Measurements from ENCODE around the gene TULP4. TPM values are rescaled to one million over a fixed set of nuclear protein-coding genes. Genes with fewer than 3 reads are reported as not detected.

TULP4 gene
- total and polyA plus RNA-seq, 2 of the 8 experiments (the other 6 are each of a cell fraction or from before 2014, with no cell fraction given) = 7.7 to 51.6 TPM

- H2BK20ac ChIP-seq (ENCODE audit: low read length) = no peak overlapping the region
- no peak overlapping the region for H3K4me2 ChIP-seq (ENCODE audit: insufficient read depth in 1 of 2, low read depth in 2 of 2, low read length in 2 of 2)
- no peaks in the 10 kb centered on the region; a peak in 1 of 8 replicates for H3K36me3 ChIP-seq (ENCODE audit: control insufficient read depth in 2 of 4, insufficient read depth in 4 of 4, low read length in 3 of 4)
- H3K27me3 ChIP-seq (replicated peaks in 1 of 4; ENCODE audit: control insufficient read depth in 3 of 4, extremely low read depth in 1 of 4, insufficient read depth in 3 of 4, low read length in 3 of 4) = no peaks in the 10 kb centered on the region
- no peak overlapping the region for H2BK120ac ChIP-seq (replicated peaks; ENCODE audit: low read depth, low read length)
- no peak overlapping the region for H2BK5ac ChIP-seq (ENCODE audit: low read depth, low read length)
- H3K4ac ChIP-seq (replicated peaks; ENCODE audit: insufficient read length, low read depth, low read length) = no peak overlapping the region
- no peak overlapping the region for H3K56ac ChIP-seq (replicated peaks; ENCODE audit: insufficient read length, low read depth, low read length)
- POLR2A ChIA-PET (ENCODE audit: partially characterized antibody) = interaction anchor here (0.6 kb wide), 1 partner anchor 137 kb away, joined by 3 read pairs; no protein-coding TSS in a partner anchor
- no peak overlapping the region for H3K23ac ChIP-seq (ENCODE audit: insufficient read length)
- no peak for FAIRE-seq
- H3K79me1 ChIP-seq (ENCODE audit: low read depth, low read length) = no peaks in the 10 kb centered on the region
- 83% methylated on average over 4 of the region's 4 CpGs; no CpG with 5 or more reads in 1 of the 2 experiments for WGBS, 2 experiments (ENCODE audit: extremely low coverage in 1 of 2, insufficient coverage in 1 of 2, insufficient read length in 1 of 2, insufficient replicate concordance in 2 of 2, low coverage in 1 of 2, low lambda C conversion rate in 2 of 2, missing lambda C conversion rate in 1 of 2)
- H2AFZ ChIP-seq (ENCODE audit: low read length) = no peak overlapping the region
- DNase-seq (ENCODE audit: low read depth in 1 of 2, low spot score in 2 of 2) = no peak
- H4K20me1 ChIP-seq (replicated peaks in 1 of 2; ENCODE audit: control insufficient read depth in 1 of 2, insufficient read depth in 2 of 2, low read length in 2 of 2) = no peaks in the 10 kb centered on the region
- H2BK12ac ChIP-seq (ENCODE audit: low read depth, low read length) = no peak overlapping the region
- no peaks in the 10 kb centered on the region for H3K23me2 ChIP-seq (ENCODE audit: low read depth, low read length)
- no peak overlapping the region for H3K9ac ChIP-seq (replicated peaks in 1 of 4; ENCODE audit: extremely low read depth in 1 of 4, low read depth in 3 of 4, low read length in 3 of 4)
- no peak overlapping the region for H3K14ac ChIP-seq (ENCODE audit: insufficient read length)
- no peak overlapping the region for H3K18ac ChIP-seq (ENCODE audit: extremely low read depth, low read length)
- H4K91ac ChIP-seq (replicated peaks; ENCODE audit: insufficient read length, low read length) = no peak overlapping the region
- H4K5ac ChIP-seq (ENCODE audit: insufficient read length, low read depth, low read length) = no peak overlapping the region
- H3K4me1 ChIP-seq (replicated peaks in 1 of 4; ENCODE audit: control insufficient read depth in 3 of 4, insufficient read depth in 4 of 4, low read length in 3 of 4) = no peaks in the 10 kb centered on the region
- H3K27ac ChIP-seq (ENCODE audit: low read depth, low read length) = no peak overlapping the region
- H4K8ac ChIP-seq (ENCODE audit: extremely low read depth, insufficient read depth, low read length) = no peak overlapping the region
- H2BK15ac ChIP-seq (ENCODE audit: low read length) = no peak overlapping the region
- H3K9me3 ChIP-seq (ENCODE audit: insufficient read depth in 2 of 2, low read depth in 1 of 2, low read length in 1 of 2) = no peaks in the 10 kb centered on the region; a peak in 1 of 4 replicates
- CTCF ChIA-PET (ENCODE audit: partially characterized antibody) = no interaction called here
- no peak overlapping the region for H3K4me3 ChIP-seq (ENCODE audit: extremely low read depth in 1 of 4, insufficient read depth in 2 of 4, low read depth in 3 of 4, low read length in 4 of 4)
- TF ChIP-seq RXRA (IDR thresholded peaks at IDR 0.05; ENCODE audit: insufficient read depth, low read depth, low read length) (no peak), ZNF274 (IDR thresholded peaks at IDR 0.05; ENCODE audit: borderline replicate concordance, extremely low read depth, low read length) (no peak), GABPA (IDR thresholded peaks at IDR 0.05; ENCODE audit: borderline replicate concordance, insufficient read depth, low read length) (no peak), CHD1 (IDR thresholded peaks at IDR 0.05; ENCODE audit: low read depth, low read length) (no peak), HDAC6 (IDR thresholded peaks at IDR 0.05; ENCODE audit: low read depth, low read length) (no peak), SUZ12 (IDR thresholded peaks at IDR 0.05; ENCODE audit: low read length) (no peak), ATF3 (IDR thresholded peaks at IDR 0.05; ENCODE audit: insufficient read depth, low read depth, low read length) (no peak), TAF7 (optimal IDR thresholded peaks at IDR 0.05; ENCODE audit: borderline replicate concordance, low read depth, low read length) (no peak), NANOG (IDR thresholded peaks at IDR 0.05; ENCODE audit: insufficient read depth, low read depth, low read length, poor library complexity, severe bottlenecking) (no peak), POU5F1 (IDR thresholded peaks at IDR 0.05; ENCODE audit: low read depth, low read length) (no peak), SP2 (IDR thresholded peaks at IDR 0.05; ENCODE audit: low read length) (no peak), EP300 (IDR thresholded peaks at IDR 0.05; ENCODE audit: borderline replicate concordance in 1 of 2, low read depth in 2 of 2, low read length in 2 of 2) (no peak), KDM5A (IDR thresholded peaks at IDR 0.05; ENCODE audit: low read length) (no peak), CTBP2 (IDR thresholded peaks at IDR 0.05; ENCODE audit: borderline replicate concordance, insufficient read depth, insufficient read length, low read length) (no peak)
- H2AK5ac ChIP-seq (ENCODE audit: low read depth, low read length) = no peak overlapping the region
- H3K79me2 ChIP-seq (ENCODE audit: control insufficient read depth in 1 of 2, insufficient read depth in 2 of 2, low read length in 2 of 2) = no peaks in the 10 kb centered on the region
These were observed 109.1 kb downstream of the TULP4 start for GRCh38 chr6:158421381-158421780.
